Suprapubic skin (tissue), 3 donors: Measurements from ENCODE around the gene NRSN1.

Source experiments
- POLR2A ChIP-seq, 2 donors: fragments of 450-650 bp; IDR thresholded peaks; one replicate each; pipeline ENCODE4 v1.6.1; 2017; ENCODE audit warnings: antibody characterized with exemption in 2 of 2, mild to moderate bottlenecking in 2 of 2, moderate library complexity in 2 of 2
- TF ChIP-seq, protein P1 (sequence below), 2 donors: fragments of 200-600 bp in 1 of 2; fragments of 450-650 bp in 1 of 2; sonication (generic) in 1 of 2; IDR thresholded peaks; one replicate each; pipeline ENCODE4 v1.5.1; 2016 to 2019; ENCODE audit warnings: antibody characterized with exemption in 2 of 2, mild to moderate bottlenecking in 1 of 2, moderate library complexity in 1 of 2

- no peak for TF ChIP-seq POLR2A (IDR thresholded peaks at IDR 0.05)
- TF ChIP-seq, protein P1, sequence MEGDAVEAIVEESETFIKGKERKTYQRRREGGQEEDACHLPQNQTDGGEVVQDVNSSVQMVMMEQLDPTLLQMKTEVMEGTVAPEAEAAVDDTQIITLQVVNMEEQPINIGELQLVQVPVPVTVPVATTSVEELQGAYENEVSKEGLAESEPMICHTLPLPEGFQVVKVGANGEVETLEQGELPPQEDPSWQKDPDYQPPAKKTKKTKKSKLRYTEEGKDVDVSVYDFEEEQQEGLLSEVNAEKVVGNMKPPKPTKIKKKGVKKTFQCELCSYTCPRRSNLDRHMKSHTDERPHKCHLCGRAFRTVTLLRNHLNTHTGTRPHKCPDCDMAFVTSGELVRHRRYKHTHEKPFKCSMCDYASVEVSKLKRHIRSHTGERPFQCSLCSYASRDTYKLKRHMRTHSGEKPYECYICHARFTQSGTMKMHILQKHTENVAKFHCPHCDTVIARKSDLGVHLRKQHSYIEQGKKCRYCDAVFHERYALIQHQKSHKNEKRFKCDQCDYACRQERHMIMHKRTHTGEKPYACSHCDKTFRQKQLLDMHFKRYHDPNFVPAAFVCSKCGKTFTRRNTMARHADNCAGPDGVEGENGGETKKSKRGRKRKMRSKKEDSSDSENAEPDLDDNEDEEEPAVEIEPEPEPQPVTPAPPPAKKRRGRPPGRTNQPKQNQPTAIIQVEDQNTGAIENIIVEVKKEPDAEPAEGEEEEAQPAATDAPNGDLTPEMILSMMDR (IDR thresholded peaks at IDR 0.05), result no peak
Observed at GRCh38 chr6:24139639-24140038, 13.6 kb downstream of the NRSN1 start.
